ENCODE data around the gene C1orf94. TPM values are rescaled to one million over a fixed set of nuclear protein-coding genes. Genes with fewer than 3 reads are reported as not detected.
"Not testable (repeated sequence)": the region's sequence is repeated elsewhere in the genome, so short reads cannot be mapped to it uniquely, and the experiment has no call there.

The C1orf94 gene
- total and polyA plus RNA-seq, 9 donors: not detected

DNA sequence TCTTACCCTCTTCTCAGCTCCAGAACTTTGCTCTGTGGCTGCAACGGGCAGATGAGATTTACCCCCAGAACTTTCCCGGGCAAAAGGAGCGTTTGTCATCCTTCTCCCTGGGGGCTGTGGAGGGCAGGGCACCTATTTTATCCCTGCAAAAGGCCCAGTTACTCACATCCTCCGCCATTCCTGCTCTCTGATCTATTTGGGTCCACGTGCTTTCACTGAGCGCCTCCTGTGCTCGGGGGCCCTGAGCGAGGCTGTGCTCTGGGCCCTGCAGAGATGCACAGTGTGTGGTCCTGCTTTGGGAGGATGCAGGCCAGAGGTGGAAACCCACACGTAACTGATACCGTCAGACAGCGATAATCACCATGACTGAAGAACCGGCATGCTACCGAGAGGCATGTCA lies 9.3 kb upstream of the C1orf94 start:
- H3K4me1 ChIP-seq (ENCODE audit: insufficient read depth): peaks cover 5% of the 10 kb centered on the region
- 22 to 58% (median 23%) methylated on average over 12 to 13 of the region's 13 CpGs for WGBS, 3 donors

DNA sequence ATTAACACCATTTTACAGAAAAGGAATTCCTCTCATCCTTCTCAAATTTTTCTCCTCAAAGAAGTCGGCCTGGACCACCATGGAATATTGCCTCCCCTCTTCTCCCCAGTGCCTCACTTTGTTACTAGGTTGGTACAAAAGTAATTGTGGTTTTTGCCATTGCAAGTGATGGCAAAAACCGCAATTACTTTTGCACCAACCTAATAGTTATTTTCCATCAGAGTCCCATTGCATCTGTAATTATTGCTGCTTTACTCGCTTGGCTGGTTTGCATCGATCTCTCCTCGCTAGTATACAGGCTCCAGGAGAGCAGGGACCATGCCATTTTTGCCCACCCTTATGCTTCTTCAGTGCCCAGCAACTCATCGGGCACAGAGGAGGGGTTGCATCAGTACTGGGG lies 963 bp upstream of the C1orf94 start:
- Histone ChIP-seq H3K27me3 (no peaks in the 10 kb centered on the region), H3K27ac (no peak overlapping the region), H3K4me3 (no peak overlapping the region), H3K36me3 (no peaks in the 10 kb centered on the region), H3K9me3 (peaks cover 0 to 9% of the 10 kb centered on the region in 2 donors), H3K4me1 (ENCODE audit: insufficient read depth) (no peaks in the 10 kb centered on the region)
- TF ChIP-seq POLR2A (IDR thresholded peaks at IDR 0.05): no peak
- no peak for TF ChIP-seq EP300 (IDR thresholded peaks at IDR 0.05)
- TF ChIP-seq, protein P1, sequence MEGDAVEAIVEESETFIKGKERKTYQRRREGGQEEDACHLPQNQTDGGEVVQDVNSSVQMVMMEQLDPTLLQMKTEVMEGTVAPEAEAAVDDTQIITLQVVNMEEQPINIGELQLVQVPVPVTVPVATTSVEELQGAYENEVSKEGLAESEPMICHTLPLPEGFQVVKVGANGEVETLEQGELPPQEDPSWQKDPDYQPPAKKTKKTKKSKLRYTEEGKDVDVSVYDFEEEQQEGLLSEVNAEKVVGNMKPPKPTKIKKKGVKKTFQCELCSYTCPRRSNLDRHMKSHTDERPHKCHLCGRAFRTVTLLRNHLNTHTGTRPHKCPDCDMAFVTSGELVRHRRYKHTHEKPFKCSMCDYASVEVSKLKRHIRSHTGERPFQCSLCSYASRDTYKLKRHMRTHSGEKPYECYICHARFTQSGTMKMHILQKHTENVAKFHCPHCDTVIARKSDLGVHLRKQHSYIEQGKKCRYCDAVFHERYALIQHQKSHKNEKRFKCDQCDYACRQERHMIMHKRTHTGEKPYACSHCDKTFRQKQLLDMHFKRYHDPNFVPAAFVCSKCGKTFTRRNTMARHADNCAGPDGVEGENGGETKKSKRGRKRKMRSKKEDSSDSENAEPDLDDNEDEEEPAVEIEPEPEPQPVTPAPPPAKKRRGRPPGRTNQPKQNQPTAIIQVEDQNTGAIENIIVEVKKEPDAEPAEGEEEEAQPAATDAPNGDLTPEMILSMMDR (IDR thresholded peaks at IDR 0.05): no peak
- WGBS, 3 donors: 84 to 90% (median 88%) methylated on average over 6 of the region's 6 CpGs
- no peak for DNase-seq
- intact Hi-C loops (cut with DNase I): no loop called here

More for the DNA sequence above, 9.3 kb upstream of the C1orf94 start:
- Histone ChIP-seq H3K9me3 (no peaks in the 10 kb centered on the region), H3K36me3 (no peaks in the 10 kb centered on the region), H3K27ac (no peak overlapping the region), H3K4me3 (no peak overlapping the region), H3K27me3 (no peaks in the 10 kb centered on the region)
- TF ChIP-seq POLR2A (IDR thresholded peaks at IDR 0.05) (no peak), EP300 (IDR thresholded peaks at IDR 0.05) (no peak)
- TF ChIP-seq, protein P1 (IDR thresholded peaks at IDR 0.05): no peak
- no peak for DNase-seq
- intact Hi-C loops (cut with DNase I): no loop called here

DNA sequence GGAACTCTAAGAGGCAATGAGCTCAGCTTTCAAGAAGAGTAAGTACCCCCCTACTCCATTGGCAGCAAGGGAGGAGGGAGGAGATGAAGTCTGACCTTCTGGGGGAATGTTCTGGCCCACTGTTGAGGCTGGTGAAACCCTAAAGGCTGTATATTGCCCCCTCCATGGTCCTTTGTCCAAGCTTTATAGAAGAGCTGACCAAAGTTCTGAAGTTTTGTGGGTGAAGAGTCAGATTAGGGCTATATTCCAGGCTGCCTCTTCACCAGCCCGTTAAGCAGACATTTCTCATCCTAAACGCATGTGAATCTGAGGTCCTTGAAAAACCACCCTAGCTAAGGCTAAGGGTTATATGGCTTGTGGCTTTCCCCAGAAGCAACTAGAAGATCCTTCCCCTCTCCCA lies 1.4 kb downstream of the C1orf94 start:
- no peak for TF ChIP-seq EP300 (IDR thresholded peaks at IDR 0.05)
- TF ChIP-seq POLR2A (IDR thresholded peaks at IDR 0.05): no peak
- TF ChIP-seq, protein P1 (IDR thresholded peaks at IDR 0.05): no peak
- H3K27me3 ChIP-seq: no peaks in the 10 kb centered on the region
- intact Hi-C loops (cut with DNase I): no loop called here
- WGBS, 3 donors: 28 to 39% (median 34%) methylated on average over 2 of the region's 2 CpGs
- peaks cover 0 to 9% of the 10 kb centered on the region in 2 donors for H3K9me3 ChIP-seq
- H3K4me3 ChIP-seq: no peak overlapping the region
- H3K4me1 ChIP-seq (ENCODE audit: insufficient read depth): no peaks in the 10 kb centered on the region
- no peak for DNase-seq
- H3K27ac ChIP-seq: no peak overlapping the region
- no peaks in the 10 kb centered on the region for H3K36me3 ChIP-seq

DNA sequence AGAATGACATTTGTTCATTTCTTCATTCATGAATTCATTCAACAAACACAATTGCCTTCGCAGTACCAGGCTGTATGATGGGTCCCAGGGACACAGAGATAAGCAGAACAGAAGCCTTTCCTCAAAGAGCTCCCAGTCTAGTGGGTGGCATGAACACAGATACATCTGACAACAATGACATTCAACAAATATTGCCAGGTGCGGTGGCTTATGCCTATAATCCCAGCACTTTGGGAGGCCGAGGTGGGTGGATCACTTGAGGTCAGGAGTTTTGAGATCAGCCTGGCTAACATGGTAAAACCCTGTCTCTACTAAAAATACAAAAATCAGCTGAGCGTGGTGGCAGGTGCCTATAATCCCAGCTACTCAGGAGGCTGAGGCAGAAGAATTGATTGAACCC lies 6.7 kb downstream of the C1orf94 start:
- WGBS, 3 donors: 83 to 88% (median 86%) methylated on average over 4 of the region's 4 CpGs
- H3K27me3 ChIP-seq; H3K4me3 ChIP-seq; H3K36me3 ChIP-seq; H3K27ac ChIP-seq; H3K9me3 ChIP-seq; intact Hi-C loops (cut with DNase I); H3K4me1 ChIP-seq (ENCODE audit: insufficient read depth); DNase-seq: not testable (repeated sequence)

DNA sequence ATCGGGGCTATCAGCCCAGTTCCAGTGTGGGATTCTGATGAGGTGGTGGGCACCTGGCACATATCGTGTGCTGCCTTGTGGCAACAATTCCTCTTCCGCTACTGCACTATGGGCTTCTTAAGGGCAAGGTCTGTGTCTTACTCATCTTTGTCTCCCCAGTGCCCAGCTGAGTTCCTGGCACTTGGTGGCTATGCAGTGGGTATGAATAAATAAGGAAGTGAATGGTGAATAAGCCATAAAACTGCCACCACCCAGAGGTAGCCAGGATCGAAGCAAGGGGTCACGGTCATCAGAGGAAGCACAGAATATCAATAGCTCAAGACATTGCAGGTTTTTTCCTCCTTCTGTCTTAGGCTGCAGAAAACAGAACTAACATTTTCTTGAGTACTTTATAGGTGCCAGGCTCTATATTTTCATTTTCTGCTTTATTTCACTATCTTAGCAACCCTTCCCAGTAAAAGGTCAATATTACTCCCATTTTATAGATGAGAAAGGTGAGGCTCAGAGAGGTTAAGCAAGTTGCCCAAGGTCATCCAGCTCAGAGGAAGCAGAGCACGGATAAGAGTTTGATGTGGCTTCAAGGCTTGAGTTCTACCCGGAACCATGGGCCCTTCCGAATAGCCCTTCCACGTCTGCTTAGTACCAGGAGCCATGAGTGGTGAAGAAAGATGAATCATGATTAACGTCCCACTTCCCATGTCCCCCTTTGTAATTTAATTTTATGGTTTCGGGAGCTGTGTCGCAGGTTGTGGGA lies 10.2 kb downstream of the C1orf94 start:
- DNase-seq: no peak
- no peaks in the 10 kb centered on the region for H3K36me3 ChIP-seq
- no peaks in the 10 kb centered on the region for H3K9me3 ChIP-seq
- H3K27ac ChIP-seq: no peak overlapping the region
- no peak overlapping the region for H3K4me3 ChIP-seq
- no peaks in the 10 kb centered on the region for H3K4me1 ChIP-seq (ENCODE audit: insufficient read depth)
- WGBS, 3 donors: 75 to 77% (median 77%) methylated on average over 12 of the region's 12 CpGs
- intact Hi-C loops (cut with DNase I): no loop called here
- TF ChIP-seq POLR2A (IDR thresholded peaks at IDR 0.05) (no peak), EP300 (IDR thresholded peaks at IDR 0.05) (no peak)
- TF ChIP-seq, protein P1 (IDR thresholded peaks at IDR 0.05): no peak
- no peaks in the 10 kb centered on the region for H3K27me3 ChIP-seq

All from ovary (tissue), 9 donors.